Effector memory CD8-positive, alpha-beta T cell (primary cell): ENCODE data around the gene AGAP1.

ENCODE experiments used
- ATAC-seq: fragments of 150-1000 bp; cut with Tn5 transposase; replicated peaks from 2 replicates; pipeline ENCODE4 v1.10.0; 2021; ENCODE audit warnings: mild to moderate bottlenecking, moderate library complexity
- DNase-seq, 3 experiments: peaks; one replicate each; pipeline ENCODE4 v3.0.0; 2021
- H3K27ac Mint-ChIP-seq, 2 donors: one replicate each; pipeline ENCODE4 v1.8.0; 2022; ENCODE audit warnings: mild to moderate bottlenecking in 2 of 2, mixed read lengths in 2 of 2, moderate library complexity in 2 of 2
- H3K27me3 Mint-ChIP-seq, 2 donors: one replicate each; pipeline ENCODE4 v1.8.0; 2022; ENCODE audit warnings: mixed read lengths in 2 of 2
- H3K36me3 Mint-ChIP-seq: one replicate; pipeline ENCODE4 v1.8.0; 2022; ENCODE audit warnings: mild to moderate bottlenecking, moderate library complexity, mixed read lengths; ENCODE audit not compliant: insufficient read depth
- H3K4me1 Mint-ChIP-seq, 2 donors: one replicate each; pipeline ENCODE4 v1.8.0; 2022; ENCODE audit warnings: low read depth in 2 of 2, mixed read lengths in 2 of 2
- H3K4me3 Mint-ChIP-seq, 2 donors: one replicate each; pipeline ENCODE4 v1.8.0; 2022; ENCODE audit warnings: mild to moderate bottlenecking in 2 of 2, mixed read lengths in 2 of 2, moderate library complexity in 2 of 2
- H3K9me3 Mint-ChIP-seq, 2 donors: one replicate each; pipeline ENCODE4 v1.8.0; 2022; ENCODE audit warnings: mixed read lengths in 2 of 2

AGAP1 gene

GRCh38 chr2:235534678-235535422, 41.0 kb downstream of the AGAP1 start:
- H3K27ac Mint-ChIP-seq, result no peak overlapping the region
- H3K4me1 Mint-ChIP-seq, result peaks cover 0 to 4% of the 10 kb centered on the region in 2 donors
- H3K27me3 Mint-ChIP-seq, result peaks cover 6 to 7% of the 10 kb centered on the region in 2 donors
- no peak overlapping the region for H3K4me3 Mint-ChIP-seq
- ATAC-seq (no peak), DNase-seq (no peak)
- no peaks in the 10 kb centered on the region for H3K9me3 Mint-ChIP-seq
- H3K36me3 Mint-ChIP-seq, result peaks cover 2% of the 10 kb centered on the region

- Mint-ChIP-seq H3K9me3 (no peaks in the 10 kb centered on the region), H3K4me1 (peaks cover 0 to 4% of the 10 kb centered on the region in 2 donors), H3K36me3 (peaks cover 2% of the 10 kb centered on the region), H3K4me3 (no peak overlapping the region), H3K27ac (no peak overlapping the region), H3K27me3 (peaks cover 0 to 7% of the 10 kb centered on the region in 2 donors)
- DNase-seq (no peak), ATAC-seq (no peak)
These were observed 41.7 kb downstream of the AGAP1 start for GRCh38 chr2:235535423-235536130.

- no peak for ATAC-seq
- peaks cover 0 to 2% of the 10 kb centered on the region in 2 donors for H3K4me1 Mint-ChIP-seq
These were observed 42.9 kb downstream of the AGAP1 start for GRCh38 chr2:235536711-235537110.

GRCh38 chr2:235537186-235537585, 43.3 kb downstream of the AGAP1 start:
- Mint-ChIP-seq H3K36me3 (no peaks in the 10 kb centered on the region), H3K27me3 (peaks cover 0 to 7% of the 10 kb centered on the region in 2 donors), H3K4me3 (no peak overlapping the region), H3K27ac (no peak overlapping the region), H3K9me3 (no peaks in the 10 kb centered on the region), H3K4me1 (peaks cover 0 to 2% of the 10 kb centered on the region in 2 donors)
- no peak for ATAC-seq
- no peak for DNase-seq

More at GRCh38 chr2:235536711-235537110, 42.9 kb downstream of the AGAP1 start:
- Mint-ChIP-seq H3K4me3 (no peak overlapping the region), H3K27me3 (peaks cover 0 to 7% of the 10 kb centered on the region in 2 donors), H3K36me3 (no peaks in the 10 kb centered on the region), H3K9me3 (no peaks in the 10 kb centered on the region), H3K27ac (no peak overlapping the region)
- DNase-seq, result no peak

GRCh38 chr2:235537587-235537986, 43.7 kb downstream of the AGAP1 start:
- H3K27ac Mint-ChIP-seq, result no peak overlapping the region
- no peak for ATAC-seq
- H3K27me3 Mint-ChIP-seq, result peaks cover 0 to 7% of the 10 kb centered on the region in 2 donors
- no peak overlapping the region for H3K4me3 Mint-ChIP-seq
- no peaks in the 10 kb centered on the region for H3K36me3 Mint-ChIP-seq
- H3K4me1 Mint-ChIP-seq, result peaks cover 0 to 2% of the 10 kb centered on the region in 2 donors
- no peak for DNase-seq
- H3K9me3 Mint-ChIP-seq, result no peaks in the 10 kb centered on the region

GRCh38 chr2:235538144-235538639, 44.3 kb downstream of the AGAP1 start:
- no peaks in the 10 kb centered on the region for H3K9me3 Mint-ChIP-seq
- no peaks in the 10 kb centered on the region for H3K36me3 Mint-ChIP-seq
- H3K4me3 Mint-ChIP-seq, result no peak overlapping the region
- no peak for DNase-seq
- peaks cover 0 to 4% of the 10 kb centered on the region in 2 donors for H3K4me1 Mint-ChIP-seq
- ATAC-seq, result no peak
- no peak overlapping the region for H3K27ac Mint-ChIP-seq
- H3K27me3 Mint-ChIP-seq, result peaks cover 0 to 7% of the 10 kb centered on the region in 2 donors

GRCh38 chr2:235538981-235539380, 45.1 kb downstream of the AGAP1 start:
- H3K4me1 Mint-ChIP-seq, result peaks cover 0 to 4% of the 10 kb centered on the region in 2 donors
- H3K27ac Mint-ChIP-seq, result no peak overlapping the region
- DNase-seq, result no peak
- no peaks in the 10 kb centered on the region for H3K36me3 Mint-ChIP-seq
- H3K27me3 Mint-ChIP-seq, result peaks cover 0 to 7% of the 10 kb centered on the region in 2 donors
- no peak for ATAC-seq
- no peaks in the 10 kb centered on the region for H3K9me3 Mint-ChIP-seq
- no peak overlapping the region for H3K4me3 Mint-ChIP-seq

GRCh38 chr2:235539773-235540172, 45.9 kb downstream of the AGAP1 start:
- H3K9me3 Mint-ChIP-seq, result no peaks in the 10 kb centered on the region
- H3K27me3 Mint-ChIP-seq, result peaks cover 0 to 7% of the 10 kb centered on the region in 2 donors
- H3K4me3 Mint-ChIP-seq, result no peak overlapping the region
- no peaks in the 10 kb centered on the region for H3K36me3 Mint-ChIP-seq
- DNase-seq (no peak), ATAC-seq (no peak)
- H3K27ac Mint-ChIP-seq, result no peak overlapping the region
- peaks cover 0 to 4% of the 10 kb centered on the region in 2 donors for H3K4me1 Mint-ChIP-seq

- H3K36me3 Mint-ChIP-seq, result no peaks in the 10 kb centered on the region
- DNase-seq (no peak), ATAC-seq (no peak)
- peaks cover 0 to 8% of the 10 kb centered on the region in 2 donors for H3K4me1 Mint-ChIP-seq
- H3K27me3 Mint-ChIP-seq, result peaks cover 6 to 7% of the 10 kb centered on the region in 2 donors
- H3K4me3 Mint-ChIP-seq, result no peak overlapping the region
- H3K27ac Mint-ChIP-seq, result no peak overlapping the region
- H3K9me3 Mint-ChIP-seq, result no peaks in the 10 kb centered on the region
These were observed 47.2 kb downstream of the AGAP1 start for GRCh38 chr2:235541016-235541415.

GRCh38 chr2:235541838-235542549, 48.2 kb downstream of the AGAP1 start:
- Mint-ChIP-seq H3K4me1 (peaks cover 0 to 8% of the 10 kb centered on the region in 2 donors), H3K4me3 (no peak overlapping the region), H3K27me3 (peaks cover 1 to 12% of the 10 kb centered on the region in 2 donors), H3K9me3 (no peaks in the 10 kb centered on the region), H3K36me3 (no peaks in the 10 kb centered on the region), H3K27ac (no peak overlapping the region)
- no peak for ATAC-seq
- no peak for DNase-seq

- Mint-ChIP-seq H3K36me3 (no peaks in the 10 kb centered on the region), H3K4me3 (no peak overlapping the region), H3K27ac (no peak overlapping the region), H3K27me3 (peaks cover 0 to 12% of the 10 kb centered on the region in 2 donors), H3K4me1 (peaks cover 0 to 8% of the 10 kb centered on the region in 2 donors), H3K9me3 (no peaks in the 10 kb centered on the region)
- no peak for ATAC-seq
- no peak for DNase-seq
These were observed 48.9 kb downstream of the AGAP1 start for GRCh38 chr2:235542733-235543127.

- ATAC-seq, result no peak
- Mint-ChIP-seq H3K36me3 (no peaks in the 10 kb centered on the region), H3K27ac (no peak overlapping the region), H3K27me3 (peaks cover 0 to 12% of the 10 kb centered on the region in 2 donors), H3K9me3 (no peaks in the 10 kb centered on the region), H3K4me3 (no peak overlapping the region), H3K4me1 (peaks cover 0 to 10% of the 10 kb centered on the region in 2 donors)
- DNase-seq, result no peak
These were observed 49.4 kb downstream of the AGAP1 start for GRCh38 chr2:235543128-235543750.
